Measurements from ENCODE around the gene CDC25C. TPM values are rescaled to one million over a fixed set of nuclear protein-coding genes. Genes with fewer than 3 reads are reported as not detected.

Gene CDC25C
- total and polyA plus RNA-seq, 9 of the 15 experiments (the other 6 are each of a cell fraction or from before 2014, with no cell fraction given) = 19.1 to 63.7 (median 31.9) TPM

DNA sequence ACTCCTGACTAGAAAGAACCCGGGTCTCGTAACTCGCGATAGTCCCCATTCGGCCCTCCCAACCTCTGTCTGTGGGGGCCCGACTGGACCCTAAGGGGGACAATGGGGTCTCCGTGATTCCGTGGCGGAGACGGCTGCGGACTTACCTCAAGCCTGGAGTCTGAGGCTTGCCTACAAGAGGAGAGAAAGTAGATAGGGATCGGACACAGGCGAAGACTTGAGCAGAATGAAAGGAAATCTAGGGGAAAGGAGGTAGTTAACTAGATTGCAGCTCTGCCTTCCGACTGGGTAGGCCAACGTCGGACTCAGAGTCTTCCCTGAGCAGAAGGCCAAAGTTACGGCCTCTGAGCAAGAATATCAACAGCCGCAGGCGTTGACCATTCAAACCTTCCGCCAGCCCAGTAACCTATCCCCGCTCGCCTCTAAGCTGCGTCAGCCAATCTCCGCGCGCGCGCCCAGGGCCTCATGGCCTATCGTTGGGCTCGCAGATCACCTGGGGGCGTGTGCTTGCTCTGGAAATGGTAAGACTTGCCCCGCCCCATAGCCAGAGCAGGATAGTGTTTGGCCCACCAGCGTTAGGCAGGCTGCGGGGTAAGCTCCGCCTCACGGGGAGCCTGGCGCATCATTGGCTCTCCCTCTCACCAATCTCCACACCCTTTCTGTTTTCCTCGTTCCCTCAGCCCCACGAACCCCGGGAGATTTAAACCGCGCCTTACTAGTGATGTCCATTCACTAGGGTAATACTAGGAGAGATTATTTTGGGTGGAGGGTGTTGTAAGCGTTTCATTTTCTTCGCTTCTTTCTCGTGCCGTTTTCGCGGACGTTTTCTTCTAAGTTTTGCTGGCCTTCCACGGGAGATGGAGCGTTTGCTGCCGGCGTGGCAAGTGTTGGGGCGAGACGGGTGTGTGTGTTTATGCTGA, at the start of gene CDC25C (continued):
- TF ChIP-seq PPARD (CRISPR knock-in tag; IDR thresholded peaks at IDR 0.05) (no peak), POLR2H (tag; IDR thresholded peaks at IDR 0.05; ENCODE audit: low read depth) (peak; percentile 90), OTX1 (CRISPR knock-in tag; IDR thresholded peaks at IDR 0.05) (0 out of 2 replicates have a peak, but pooled peaks have one; percentile 15), ADNP (tag; IDR thresholded peaks at IDR 0.05) (no peak), FOXJ2 (tag; IDR thresholded peaks at IDR 0.05) (peak; percentile 35; the same call in 1 of the 2 replicates), MYBL2 (IDR thresholded peaks at IDR 0.05; ENCODE audit: low read depth) (peak; percentile 96), MYBL2 (CRISPR knock-in tag; IDR thresholded peaks at IDR 0.05; ENCODE audit: borderline replicate concordance) (no peak), SNIP1 (IDR thresholded peaks at IDR 0.05; ENCODE audit: low read depth) (no peak), KLF1 (tag; IDR thresholded peaks at IDR 0.05) (no peak), ZNF133 (CRISPR knock-in tag; IDR thresholded peaks at IDR 0.05) (no peak), FOXK2 (conservative IDR thresholded peaks at IDR 0.05 in 1 of 2, IDR thresholded peaks at IDR 0.05 in 1 of 2; ENCODE audit: low read depth in 2 of 2) (peak; percentile 95 to 97), POLR2G (IDR thresholded peaks at IDR 0.05; ENCODE audit: low read depth, low read length) (peak; percentile 80), ZNF695 (CRISPR knock-in tag; IDR thresholded peaks at IDR 0.05) (0 out of 2 replicates have a peak, but pooled peaks have one; percentile 31), SMARCA5 (IDR thresholded peaks at IDR 0.05) (no peak), EGR1 (conservative IDR thresholded peaks at IDR 0.05) (no peak), ZNF445 (CRISPR knock-in tag; IDR thresholded peaks at IDR 0.05; ENCODE audit: low read depth) (no peak), DMBX1 (CRISPR knock-in tag; IDR thresholded peaks at IDR 0.05; ENCODE audit: borderline replicate concordance) (0 out of 2 replicates have a peak, but pooled peaks have one; percentile 22), ZSCAN29 (IDR thresholded peaks at IDR 0.05) (no peak), KDM4B (IDR thresholded peaks at IDR 0.05; ENCODE audit: borderline replicate concordance in 2 of 2, low read depth in 1 of 2) (no peak), EP400 (IDR thresholded peaks at IDR 0.05) (peak; percentile 90), HMG20B (CRISPR knock-in tag; IDR thresholded peaks at IDR 0.05) (no peak), ILK (tag; IDR thresholded peaks at IDR 0.05; ENCODE audit: borderline replicate concordance, low read depth) (no peak), SRSF9 (IDR thresholded peaks at IDR 0.05; ENCODE audit: borderline replicate concordance, low read depth, low read length) (no peak), NR3C1 (CRISPR knock-in tag; IDR thresholded peaks at IDR 0.05) (no peak), TBL1XR1 (IDR thresholded peaks at IDR 0.05; ENCODE audit: low read length in 2 of 2) (peak in 1 of 2 experiments; percentile 52; a peak in 1 of 4 replicates), YY1 (IDR thresholded peaks at IDR 0.05; ENCODE audit: borderline replicate concordance in 1 of 3, control insufficient read depth in 1 of 3, extremely low read depth in 1 of 3, insufficient read depth in 3 of 3, insufficient read length in 1 of 3, insufficient replicate concordance in 2 of 3, low read depth in 1 of 3, low read length in 2 of 3) (peak in 2 of 3 experiments; percentile 50 to 72), ZNF12 (CRISPR knock-in tag; IDR thresholded peaks at IDR 0.05) (no peak; the same call in 1 of the 2 replicates), MTF1 (CRISPR knock-in tag; IDR thresholded peaks at IDR 0.05; ENCODE audit: borderline replicate concordance) (no peak), SETDB1 (IDR thresholded peaks at IDR 0.05; ENCODE audit: low read length) (no peak)
- TF ChIP-seq, protein P1, sequence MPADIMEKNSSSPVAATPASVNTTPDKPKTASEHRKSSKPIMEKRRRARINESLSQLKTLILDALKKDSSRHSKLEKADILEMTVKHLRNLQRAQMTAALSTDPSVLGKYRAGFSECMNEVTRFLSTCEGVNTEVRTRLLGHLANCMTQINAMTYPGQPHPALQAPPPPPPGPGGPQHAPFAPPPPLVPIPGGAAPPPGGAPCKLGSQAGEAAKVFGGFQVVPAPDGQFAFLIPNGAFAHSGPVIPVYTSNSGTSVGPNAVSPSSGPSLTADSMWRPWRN (IDR thresholded peaks at IDR 0.05; ENCODE audit: low read depth) = no peak

Data from K562 (cell line).